Gastroesophageal sphincter (tissue), 4 donors: ENCODE data around the gene KHDRBS1. TPM values are rescaled to one million over a fixed set of nuclear protein-coding genes. Genes with fewer than 3 reads are reported as not detected.

Source experiments
- ATAC-seq: fragments of 150-250 bp; one replicate; pipeline ENCODE4 v1.9.1; 2016; ENCODE audit warnings: mild to moderate bottlenecking, moderate library complexity
- H3K27ac ChIP-seq, 4 donors: fragments of 200-600 bp; sonication (generic) in 3 of 4; 1 replicate in 3 of 4; 2 replicates in 1 of 4; pipeline ENCODE4 v1.5.1; 2016 to 2019
- H3K27me3 ChIP-seq: fragments of 200-600 bp; sonication (generic); one replicate; pipeline ENCODE4 v1.5.1; 2019
- H3K36me3 ChIP-seq, 2 donors: fragments of 200-600 bp; sonication (generic); one replicate each; pipeline ENCODE4 v1.5.1; 2019; ENCODE audit warnings: control low read depth in 1 of 2
- H3K4me1 ChIP-seq, 3 donors: fragments of 200-600 bp; sonication (generic); 1 replicate in 2 of 3; 2 replicates in 1 of 3; pipeline ENCODE4 v1.5.1; 2016 to 2019; ENCODE audit warnings: control low read depth in 2 of 3
- H3K4me3 ChIP-seq, 2 donors: fragments of 200-600 bp; sonication (generic); one replicate each; pipeline ENCODE4 v1.5.1; 2019; ENCODE audit warnings: mild to moderate bottlenecking in 1 of 2, moderate library complexity in 1 of 2
- H3K9me3 ChIP-seq, 3 donors: fragments of 200-600 bp; sonication (generic); one replicate each; pipeline ENCODE4 v1.5.1; 2017 to 2019; ENCODE audit warnings: control low read depth in 2 of 3
- EP300 ChIP-seq: sonication (generic); formaldehyde crosslinking; IDR thresholded peaks from one replicate; pipeline ENCODE4 v1.6.1; 2017; ENCODE audit warnings: antibody characterized with exemption, mild to moderate bottlenecking
- POLR2A ChIP-seq, 2 donors: fragments of 450-650 bp; IDR thresholded peaks; one replicate each; pipeline ENCODE4 v1.6.1; 2017; ENCODE audit warnings: antibody characterized with exemption in 2 of 2, mild to moderate bottlenecking in 2 of 2, moderate library complexity in 1 of 2
- POLR2AphosphoS5 ChIP-seq: sonication (generic); formaldehyde crosslinking; IDR thresholded peaks from one replicate; pipeline ENCODE4 v1.6.1; 2017; ENCODE audit warnings: antibody characterized with exemption
- WGBS, 2 donors: methylation state at CpG; one replicate each; pipeline ENCODE4 v1.1.5; 2018; ENCODE audit warnings: low coverage in 1 of 2; 5-methylcytosine and 5-hydroxymethylcytosine counted together
- small RNA-seq, 4 donors: library from RNA; depleted of rRNA; stranded (forward); fragments of <200 nt; gene quantifications; one replicate each; pipeline ENCODE3, GENCODE V24; 2016
- total RNA-seq, 4 donors: library from RNA; depleted of rRNA; stranded (reverse); fragments of >200 nt; gene quantifications; one replicate each; pipeline ENCODE4 v1.1.0, GENCODE V29; 2016
- TF ChIP-seq, protein P1 (sequence below), 4 experiments: fragments of 200-600 bp in 2 of 4; fragments of 450-650 bp in 2 of 4; sonication (generic) in 1 of 4; IDR thresholded peaks; one replicate each; pipeline ENCODE4 v1.5.1; 2017 to 2019; ENCODE audit warnings: antibody characterized with exemption in 4 of 4, mild to moderate bottlenecking in 2 of 4, moderate library complexity in 2 of 4

Gene KHDRBS1
- total RNA-seq, 4 donors from 2014 or later = 59.1 to 89.3 (median 64.8) TPM

DNA sequence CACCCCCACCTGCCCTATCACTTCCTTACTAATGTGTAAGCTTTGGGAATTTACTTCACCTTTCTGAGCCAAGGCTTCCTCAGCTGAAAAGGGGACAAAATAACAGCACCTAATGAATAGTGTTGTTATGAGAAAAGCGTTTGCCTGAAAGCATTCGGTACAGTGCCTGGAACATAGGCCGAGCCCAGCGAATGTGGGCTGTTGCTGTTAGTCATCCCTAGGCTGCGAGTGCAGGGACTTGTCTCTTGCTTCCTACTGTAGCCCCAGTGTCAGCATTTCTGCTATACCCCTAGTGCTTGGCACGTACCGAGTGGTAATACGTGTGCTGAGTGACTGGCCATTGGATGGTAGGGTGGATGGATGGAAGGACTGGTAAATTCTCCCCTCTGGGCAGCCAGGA is 77.5 kb downstream of the KHDRBS1 start:
- 94 to 100% methylated on average over 5 to 8 of the region's 8 CpGs for WGBS, 2 donors
- no peaks in the 10 kb centered on the region for H3K9me3 ChIP-seq
- H3K4me1 ChIP-seq = no peaks in the 10 kb centered on the region
- peaks cover 0 to 92% of the 10 kb centered on the region in 2 donors for H3K36me3 ChIP-seq
- TF ChIP-seq, protein P1, sequence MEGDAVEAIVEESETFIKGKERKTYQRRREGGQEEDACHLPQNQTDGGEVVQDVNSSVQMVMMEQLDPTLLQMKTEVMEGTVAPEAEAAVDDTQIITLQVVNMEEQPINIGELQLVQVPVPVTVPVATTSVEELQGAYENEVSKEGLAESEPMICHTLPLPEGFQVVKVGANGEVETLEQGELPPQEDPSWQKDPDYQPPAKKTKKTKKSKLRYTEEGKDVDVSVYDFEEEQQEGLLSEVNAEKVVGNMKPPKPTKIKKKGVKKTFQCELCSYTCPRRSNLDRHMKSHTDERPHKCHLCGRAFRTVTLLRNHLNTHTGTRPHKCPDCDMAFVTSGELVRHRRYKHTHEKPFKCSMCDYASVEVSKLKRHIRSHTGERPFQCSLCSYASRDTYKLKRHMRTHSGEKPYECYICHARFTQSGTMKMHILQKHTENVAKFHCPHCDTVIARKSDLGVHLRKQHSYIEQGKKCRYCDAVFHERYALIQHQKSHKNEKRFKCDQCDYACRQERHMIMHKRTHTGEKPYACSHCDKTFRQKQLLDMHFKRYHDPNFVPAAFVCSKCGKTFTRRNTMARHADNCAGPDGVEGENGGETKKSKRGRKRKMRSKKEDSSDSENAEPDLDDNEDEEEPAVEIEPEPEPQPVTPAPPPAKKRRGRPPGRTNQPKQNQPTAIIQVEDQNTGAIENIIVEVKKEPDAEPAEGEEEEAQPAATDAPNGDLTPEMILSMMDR (IDR thresholded peaks at IDR 0.05) = no peak
- TF ChIP-seq POLR2AphosphoS5 (no peak), POLR2A (IDR thresholded peaks at IDR 0.05) (no peak), EP300 (no peak)
- H3K27me3 ChIP-seq = no peaks in the 10 kb centered on the region
- H3K27ac ChIP-seq = no peak overlapping the region
- no peak for ATAC-seq
- H3K4me3 ChIP-seq = no peak overlapping the region

DNA sequence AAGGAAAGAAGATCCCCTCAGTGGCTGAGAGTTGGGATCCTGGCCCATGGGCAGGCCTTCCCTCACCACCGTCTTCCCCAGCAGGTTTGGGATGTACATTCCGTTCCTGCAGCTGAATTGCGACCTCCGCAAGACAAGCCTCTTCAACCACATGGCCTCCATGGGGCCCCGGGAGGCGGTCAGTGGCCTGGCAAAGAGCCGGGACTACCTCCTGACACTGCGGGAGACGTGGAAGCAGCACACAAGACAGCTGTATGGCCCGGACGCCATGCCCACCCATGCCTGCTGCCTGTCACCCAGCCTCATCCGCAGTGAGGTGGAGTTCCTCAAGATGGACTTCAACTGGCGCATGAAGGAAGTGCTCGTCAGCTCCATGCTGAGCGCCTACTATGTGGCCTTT is 77.9 kb downstream of the KHDRBS1 start:
- 100% methylated on average over 1 of the region's 15 CpGs; no CpG with 5 or more reads in 1 of the 2 donors for WGBS, 2 donors
- ATAC-seq = no peak
- Histone ChIP-seq H3K36me3 (peaks cover 0 to 92% of the 10 kb centered on the region in 2 donors), H3K4me1 (no peaks in the 10 kb centered on the region), H3K9me3 (no peaks in the 10 kb centered on the region), H3K4me3 (no peak overlapping the region), H3K27me3 (no peaks in the 10 kb centered on the region), H3K27ac (no peak overlapping the region)
- no peak for TF ChIP-seq POLR2A (IDR thresholded peaks at IDR 0.05)
- TF ChIP-seq POLR2AphosphoS5 = no peak
- TF ChIP-seq, protein P1 (IDR thresholded peaks at IDR 0.05) = no peak
- TF ChIP-seq EP300 = no peak

Small RNA genes within 50 kb of the gene (small RNA-seq; reads per million reads assigned to genes)
- gene MIR5585 (0 reads per million in 4 donors), gene RF00017 (0 reads per million in 4 donors)

Other genes starting within 250 kb of the KHDRBS1 start
- gene ADGRB2, start 249.5 kb upstream of the KHDRBS1 start, total RNA-seq = 1 to 10 TPM; 1.7 to 6.0 (median 3.2) TPM
- 1 to 10 TPM in 2 of 4 donors, under 1 TPM in 1, not detected in 1; 0.27 to 1.6 (median 1.3) TPM for gene SPOCD1, start 197.8 kb upstream of the KHDRBS1 start, total RNA-seq
- gene PTP4A2, start 75.5 kb upstream of the KHDRBS1 start, total RNA-seq = 100 to 1,000 TPM; 203 to 273 (median 250) TPM
- 1 to 10 TPM; 1.7 to 5.4 (median 2.9) TPM for gene TMEM39B, start 59.1 kb downstream of the KHDRBS1 start, total RNA-seq
- gene KPNA6, start 94.2 kb downstream of the KHDRBS1 start, total RNA-seq = 10 to 100 TPM; 52.9 to 70.4 (median 57.6) TPM
- gene TXLNA, start 165.8 kb downstream of the KHDRBS1 start, total RNA-seq = 10 to 100 TPM; 44.7 to 86.6 (median 67.3) TPM
- 1 to 10 TPM; 2.7 to 8.0 (median 5.6) TPM for gene CCDC28B, start 186.7 kb downstream of the KHDRBS1 start, total RNA-seq
- gene IQCC, start 191.8 kb downstream of the KHDRBS1 start, total RNA-seq = 1 to 10 TPM in 2 of 4 donors, under 1 TPM in 2; 0.69 to 1.9 (median 1.3) TPM
- not detected for gene DCDC2B, start 195.2 kb downstream of the KHDRBS1 start, total RNA-seq
- 10 to 100 TPM in 2 of 4 donors, 1 to 10 TPM in 2; 3.5 to 17.9 (median 9.9) TPM for gene TMEM234, start 208.5 kb downstream of the KHDRBS1 start, total RNA-seq
- 100 to 1,000 TPM; 123 to 224 (median 171) TPM for gene EIF3I, start 208.5 kb downstream of the KHDRBS1 start, total RNA-seq
- gene FAM167B, start 233.4 kb downstream of the KHDRBS1 start, total RNA-seq = 1 to 10 TPM in 3 of 4 donors, under 1 TPM in 1; 0.40 to 4.4 (median 2.2) TPM
- 1 to 10 TPM in 2 of 4 donors, under 1 TPM in 2; 0.47 to 3.5 (median 1.2) TPM for gene LCK, start 237.4 kb downstream of the KHDRBS1 start, total RNA-seq